Activated CD4-positive, alpha-beta T cell treated with anti-CD3 and anti-CD28 coated beads for 36 hours (primary cell): ENCODE results near the gene PCNX2. TPM values are rescaled to one million over a fixed set of nuclear protein-coding genes. Genes with fewer than 3 reads are reported as not detected.

Experiments used
- ATAC-seq: fragments of 200-7000 bp; cut with Tn5 transposase; one replicate; pipeline ENCODE4 v1.10.0; 2021; ENCODE audit warnings: mild to moderate bottlenecking, moderate library complexity
- CTCF ChIA-PET: fragments of 350-600 bp; sonication (Branson Sonifier 250); formaldehyde crosslinking; loops from one replicate; lab custom pipeline; 2021; ENCODE audit warnings: antibody characterized with exemption; lab: Charles Lee
- POLR2A ChIA-PET: fragments of 350-600 bp; sonication (Branson Sonifier 250); formaldehyde crosslinking; loops from one replicate; lab custom pipeline; 2021; ENCODE audit warnings: antibody characterized with exemption, inconsistent platforms; lab: Charles Lee
- DNase-seq: peaks from one replicate; pipeline ENCODE4 v3.0.0-alpha.2; 2020
- H3K27ac Mint-ChIP-seq: one replicate; pipeline ENCODE4 v1.8.0; 2021; ENCODE audit warnings: mixed read lengths
- H3K27me3 Mint-ChIP-seq: one replicate; pipeline ENCODE4 v1.8.0; 2021; ENCODE audit warnings: mixed read lengths
- H3K36me3 Mint-ChIP-seq: one replicate; pipeline ENCODE4 v1.8.0; 2021; ENCODE audit warnings: low read depth, mixed read lengths
- H3K4me1 Mint-ChIP-seq: one replicate; pipeline ENCODE4 v1.8.0; 2021; ENCODE audit warnings: mixed read lengths
- H3K4me3 Mint-ChIP-seq: one replicate; pipeline ENCODE4 v1.8.0; 2021; ENCODE audit warnings: mild to moderate bottlenecking, moderate library complexity, mixed read lengths
- H3K9me3 Mint-ChIP-seq: one replicate; pipeline ENCODE4 v1.8.0; 2021; ENCODE audit warnings: low read depth, mixed read lengths
- intact Hi-C, 2 experiments: fragments of 100-400 bp; cut with DNase I in 1 of 2; cut with micrococcal nuclease in 1 of 2; formaldehyde crosslinking; loops; one replicate each; pipeline versions ENCODE4 v1.14.2 to v1.15.1; 2022 to 2024; cut with DNase I, micrococcal nuclease
- total RNA-seq, 2 experiments: library from RNA; stranded (reverse); gene quantifications; one replicate each; pipeline ENCODE4 v1.2.3, GENCODE V29; 2021

PCNX2 gene
- total RNA-seq, 2 experiments from 2014 or later, result 14.7 to 18.1 TPM

DNA sequence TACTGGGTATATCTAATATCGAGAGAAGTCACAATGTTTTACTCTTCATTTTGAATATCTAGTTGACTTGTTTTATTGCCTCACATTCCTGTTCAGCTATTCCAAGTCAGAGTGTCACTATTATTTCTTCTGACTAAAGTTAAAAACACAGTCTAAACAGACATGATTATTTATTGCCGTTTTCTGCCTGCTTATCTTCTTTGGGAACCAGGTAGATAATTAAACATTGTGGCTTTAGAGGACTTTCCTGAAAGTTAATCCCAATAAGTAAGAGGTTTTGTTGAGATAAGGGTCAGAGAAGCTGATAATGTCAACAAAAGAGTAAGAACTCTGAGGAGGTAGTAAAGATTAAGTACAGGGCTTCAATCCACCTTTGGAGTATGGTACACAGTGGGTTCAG is 53.8 kb downstream of the PCNX2 start:
- ATAC-seq, result no peak
- Mint-ChIP-seq H3K9me3 (no peaks in the 10 kb centered on the region), H3K27ac (no peak overlapping the region), H3K4me3 (no peak overlapping the region), H3K27me3 (no peaks in the 10 kb centered on the region), H3K36me3 (peaks cover 7% of the 10 kb centered on the region), H3K4me1 (no peaks in the 10 kb centered on the region)
- DNase-seq, result no peak
- intact Hi-C loops, result loop anchor here (1.0 to 5.0 kb wide), 2 partner anchors 604 to 606 kb away; no protein-coding TSS in a partner anchor
- CTCF ChIA-PET, result no interaction called here
- POLR2A ChIA-PET, result no interaction called here

DNA sequence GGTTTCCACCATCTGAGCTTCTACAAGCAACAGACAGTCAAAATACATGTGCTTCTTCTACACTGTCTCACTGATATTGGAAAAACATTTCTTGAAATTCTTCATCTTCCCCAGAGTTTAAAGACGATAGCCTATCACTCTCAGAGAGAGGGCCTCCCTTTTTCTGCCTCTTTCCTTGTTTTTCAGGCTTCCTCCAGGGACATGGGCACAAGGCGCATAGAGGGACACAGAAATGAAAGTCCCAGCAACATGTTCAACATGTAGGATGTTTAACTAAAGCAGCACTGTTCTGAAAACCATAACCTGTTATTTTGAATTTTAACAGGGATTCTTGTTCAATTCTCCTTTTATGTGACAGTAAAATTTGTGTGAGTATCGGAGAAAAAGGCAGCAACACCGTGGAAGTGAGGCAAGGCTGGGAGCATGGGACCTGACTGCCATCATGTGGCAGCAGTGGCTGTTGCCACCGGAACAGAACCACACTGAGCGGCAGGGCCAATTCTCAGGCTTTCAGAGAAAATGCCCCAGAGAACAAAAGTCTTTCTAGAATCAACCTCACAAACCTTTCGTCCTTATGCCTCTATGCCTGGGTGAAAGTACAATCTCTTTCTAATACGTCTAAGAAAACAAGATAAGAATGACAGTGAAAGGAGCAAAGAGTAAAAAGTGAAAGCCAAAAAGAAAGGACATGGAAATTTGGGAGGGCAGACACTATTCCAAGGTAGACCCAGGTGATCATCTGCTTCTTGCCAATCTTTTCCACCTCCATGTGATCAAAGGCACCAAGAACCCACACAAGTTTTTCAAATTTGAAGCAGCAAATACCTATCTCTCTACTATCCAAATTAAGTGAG is 54.5 kb downstream of the PCNX2 start:
- POLR2A ChIA-PET, result no interaction called here
- Mint-ChIP-seq H3K27ac (no peak overlapping the region), H3K9me3 (no peaks in the 10 kb centered on the region), H3K36me3 (peaks cover 9% of the 10 kb centered on the region), H3K4me3 (no peak overlapping the region), H3K4me1 (no peaks in the 10 kb centered on the region), H3K27me3 (no peaks in the 10 kb centered on the region)
- peak; percentile 49 for ATAC-seq
- intact Hi-C loops, result loop anchor here (1.0 to 5.0 kb wide), 2 partner anchors 604 to 606 kb away; no protein-coding TSS in a partner anchor
- DNase-seq, result peak; percentile 56
- CTCF ChIA-PET, result no interaction called here

DNA sequence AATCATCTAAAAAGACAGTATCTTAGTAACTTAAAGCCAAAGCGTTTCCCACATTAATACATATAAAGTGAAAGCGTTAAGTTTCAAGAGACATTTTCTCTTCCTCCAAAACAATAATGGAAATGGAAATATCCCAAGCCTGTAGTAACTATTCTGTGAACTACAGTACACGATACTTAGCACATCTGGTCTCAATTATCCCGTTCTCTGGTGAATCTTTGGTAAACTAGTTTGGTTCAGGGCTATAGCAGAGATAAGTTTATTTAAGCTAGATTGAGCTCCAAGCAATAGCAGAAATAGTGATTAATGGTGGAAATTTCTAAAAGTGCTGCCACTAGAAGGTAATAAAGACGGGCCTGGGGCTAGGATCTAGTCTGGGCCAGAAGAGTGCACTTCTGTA is 55.2 kb downstream of the PCNX2 start:
- no peak for ATAC-seq
- no peaks in the 10 kb centered on the region for H3K4me1 Mint-ChIP-seq
- CTCF ChIA-PET, result interaction anchor here (0.6 kb wide), 1 partner anchor 26 kb away, joined by 4 read pairs; no protein-coding TSS in a partner anchor

DNA sequence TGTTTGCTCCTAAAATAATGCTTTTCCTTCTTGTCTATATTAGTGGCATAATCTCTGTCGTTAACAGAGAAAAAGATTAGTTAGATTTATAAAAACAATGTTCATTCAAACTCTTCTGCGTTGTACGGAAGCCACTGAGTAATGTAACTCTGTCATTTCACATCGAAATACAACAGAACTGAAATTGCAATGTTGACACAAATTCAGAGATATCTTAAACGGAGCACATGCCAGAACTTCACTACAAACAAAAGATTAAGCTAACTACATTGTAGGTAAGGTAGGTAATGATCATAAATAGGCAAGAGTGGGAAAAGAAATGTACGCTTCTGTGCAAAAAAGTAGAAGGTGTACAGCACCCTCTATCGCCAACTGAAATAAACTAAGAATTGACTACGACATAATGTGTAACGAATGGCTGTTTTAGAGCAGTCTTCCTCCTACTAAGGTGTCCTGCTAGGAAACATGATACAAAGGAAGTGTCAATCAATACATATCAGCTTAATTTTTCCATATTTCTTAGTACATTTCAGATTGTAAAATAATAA is 56.6 kb downstream of the PCNX2 start:
- Mint-ChIP-seq H3K9me3 (no peaks in the 10 kb centered on the region), H3K4me1 (no peaks in the 10 kb centered on the region), H3K27me3 (no peaks in the 10 kb centered on the region), H3K36me3 (peaks cover 16% of the 10 kb centered on the region), H3K4me3 (no peak overlapping the region), H3K27ac (no peak overlapping the region)
- POLR2A ChIA-PET, result no interaction called here
- CTCF ChIA-PET, result no interaction called here
- DNase-seq, result no peak
- no peak for ATAC-seq
- intact Hi-C loops, result no loop called here

More for the DNA sequence above, 55.2 kb downstream of the PCNX2 start:
- Mint-ChIP-seq H3K4me3 (no peak overlapping the region), H3K27ac (no peak overlapping the region), H3K36me3 (peaks cover 14% of the 10 kb centered on the region), H3K27me3 (no peaks in the 10 kb centered on the region), H3K9me3 (no peaks in the 10 kb centered on the region)
- intact Hi-C loops, result loop anchor here in 1 of 2 experiments (5.0 kb wide), 1 partner anchor 603 kb away; no protein-coding TSS in a partner anchor
- POLR2A ChIA-PET, result no interaction called here
- no peak for DNase-seq

DNA sequence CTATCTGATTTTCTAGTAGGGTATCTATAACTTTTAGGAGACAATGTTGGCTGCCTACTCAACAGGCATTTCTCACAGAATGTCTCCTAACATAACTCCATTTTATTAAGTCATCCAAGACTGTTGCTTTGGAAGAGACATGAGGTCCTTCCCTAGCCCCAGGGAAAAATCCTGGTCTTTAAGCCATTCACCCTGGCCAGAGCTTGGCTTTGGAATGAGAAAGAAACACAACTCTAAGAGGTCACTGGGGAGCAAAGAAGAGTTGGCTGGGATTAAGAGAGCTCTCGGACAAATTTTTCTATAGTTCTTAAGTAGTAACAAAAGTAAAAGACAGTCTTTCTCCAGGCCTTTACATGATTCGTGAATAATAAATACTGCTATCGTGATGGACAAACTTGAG is 57.9 kb downstream of the PCNX2 start:
- Mint-ChIP-seq H3K4me1 (no peaks in the 10 kb centered on the region), H3K27ac (no peak overlapping the region), H3K27me3 (no peaks in the 10 kb centered on the region), H3K4me3 (no peak overlapping the region), H3K9me3 (no peaks in the 10 kb centered on the region), H3K36me3 (peaks cover 16% of the 10 kb centered on the region)
- intact Hi-C loops, result no loop called here
- no peak for ATAC-seq
- DNase-seq, result no peak
- POLR2A ChIA-PET, result no interaction called here
- CTCF ChIA-PET, result no interaction called here

DNA sequence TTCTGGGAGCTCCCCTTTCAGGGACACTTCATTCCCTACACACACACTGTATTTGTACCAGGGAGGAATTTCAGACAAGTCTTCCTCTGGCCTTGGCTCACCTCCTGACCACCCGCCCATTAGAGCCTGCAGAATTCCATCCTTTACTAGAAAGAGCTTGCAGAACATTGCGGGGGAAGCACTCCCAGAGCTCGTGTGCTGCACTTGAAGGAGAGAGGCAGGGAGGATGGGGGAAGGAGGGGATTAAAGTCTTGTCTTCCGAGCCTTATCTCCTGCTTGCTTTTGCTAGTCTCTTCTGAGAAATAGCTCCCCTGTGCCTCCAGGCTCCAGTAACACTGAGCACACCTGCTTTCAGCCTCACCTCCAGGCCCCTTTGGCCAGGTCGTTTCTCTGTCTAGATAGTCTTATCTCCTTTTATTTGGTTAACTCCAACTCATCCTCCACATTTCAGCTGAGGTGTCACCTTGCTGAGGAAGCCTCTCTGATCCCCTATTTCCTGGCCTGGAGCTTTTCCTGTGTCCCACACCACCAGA is 62.0 kb downstream of the PCNX2 start:
- intact Hi-C loops, result no loop called here
- H3K9me3 Mint-ChIP-seq, result no peaks in the 10 kb centered on the region
- H3K4me1 Mint-ChIP-seq, result no peaks in the 10 kb centered on the region
- H3K27me3 Mint-ChIP-seq, result no peaks in the 10 kb centered on the region
- H3K27ac Mint-ChIP-seq, result no peak overlapping the region
- no peak for ATAC-seq
- ChIA-PET CTCF (no interaction called here), POLR2A (no interaction called here)
- DNase-seq, result no peak
- no peak overlapping the region for H3K4me3 Mint-ChIP-seq
- peaks cover 26% of the 10 kb centered on the region for H3K36me3 Mint-ChIP-seq

DNA sequence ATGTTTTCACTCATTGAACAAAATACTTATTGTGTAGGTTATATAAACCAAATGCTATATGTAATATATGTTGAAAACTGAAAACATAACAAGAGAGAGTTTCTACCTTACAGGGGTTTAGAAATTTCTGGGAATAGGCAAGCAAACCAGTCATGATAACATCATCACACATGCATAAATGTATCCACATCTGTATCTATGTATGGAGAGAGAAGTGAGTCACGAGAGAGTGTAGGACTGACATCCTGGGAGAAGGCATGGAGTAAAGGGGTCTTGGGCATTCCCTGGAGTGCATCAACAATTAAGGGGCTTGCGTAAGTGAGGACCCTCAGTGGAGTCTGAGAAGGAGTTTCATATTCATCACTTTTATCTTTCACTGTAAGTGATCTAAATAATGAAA is 65.5 kb downstream of the PCNX2 start:
- H3K4me1 Mint-ChIP-seq, result no peaks in the 10 kb centered on the region
- DNase-seq (no peak), ATAC-seq (no peak)
- POLR2A ChIA-PET, result no interaction called here
- CTCF ChIA-PET, result interaction anchor here (0.8 kb wide), 1 partner anchor 1408 kb away, joined by 3 read pairs; no protein-coding TSS in a partner anchor
- no peak overlapping the region for H3K4me3 Mint-ChIP-seq
- no peaks in the 10 kb centered on the region for H3K9me3 Mint-ChIP-seq
- peaks cover 25% of the 10 kb centered on the region for H3K36me3 Mint-ChIP-seq
- H3K27me3 Mint-ChIP-seq, result no peaks in the 10 kb centered on the region
- H3K27ac Mint-ChIP-seq, result no peak overlapping the region
- intact Hi-C loops, result no loop called here

DNA sequence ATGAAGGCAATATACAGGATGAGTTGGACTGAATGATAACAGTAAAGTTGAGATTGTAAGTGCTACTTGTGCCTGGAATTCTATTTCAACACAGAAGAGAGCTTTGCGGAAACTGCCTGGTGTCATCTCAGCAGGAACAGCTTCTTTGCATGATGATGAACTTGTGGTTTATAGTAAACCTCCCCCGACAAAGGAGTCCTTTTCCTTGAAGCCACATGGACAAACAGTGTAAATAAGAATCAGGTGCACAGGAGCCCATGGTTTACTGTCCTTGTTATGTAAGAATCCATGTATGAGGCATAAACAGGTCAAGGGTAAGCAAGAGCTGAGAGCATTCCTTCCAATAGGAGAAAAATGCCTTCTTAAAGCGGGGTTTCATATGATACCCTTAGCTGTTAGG is 66.2 kb downstream of the PCNX2 start:
- intact Hi-C loops, result no loop called here
- ChIA-PET POLR2A (no interaction called here), CTCF (no interaction called here)
- DNase-seq, result no peak
- no peak overlapping the region for H3K4me3 Mint-ChIP-seq
- H3K27me3 Mint-ChIP-seq, result no peaks in the 10 kb centered on the region
- no peak for ATAC-seq
- no peaks in the 10 kb centered on the region for H3K9me3 Mint-ChIP-seq
- H3K27ac Mint-ChIP-seq, result no peak overlapping the region
- H3K4me1 Mint-ChIP-seq, result no peaks in the 10 kb centered on the region
- H3K36me3 Mint-ChIP-seq, result peaks cover 23% of the 10 kb centered on the region

DNA sequence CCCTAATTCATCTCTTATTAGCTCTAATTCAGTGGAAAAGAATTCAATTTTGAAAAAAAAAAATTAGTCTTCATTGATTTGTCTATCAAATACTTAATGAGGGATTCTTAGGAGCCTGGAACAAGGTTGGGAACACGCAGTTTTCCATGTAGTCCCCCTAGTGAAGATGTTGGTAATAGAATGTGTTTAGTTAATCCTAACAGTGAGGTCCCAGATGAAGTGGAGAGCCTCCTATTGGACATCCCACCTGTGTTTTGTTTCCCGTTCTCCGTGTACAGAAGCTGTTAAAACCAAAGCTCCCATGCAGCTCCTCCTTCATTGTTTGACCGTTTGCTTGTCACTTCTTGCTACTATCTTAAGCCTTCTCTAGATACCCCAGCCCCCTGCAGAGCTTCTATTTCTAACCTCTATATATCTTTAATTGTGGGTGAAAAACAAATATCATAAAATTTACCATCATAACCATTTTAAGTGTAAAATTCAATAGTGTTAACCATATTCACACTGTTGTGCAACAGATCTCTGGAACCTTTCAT is 67.5 kb downstream of the PCNX2 start:
- H3K4me3 Mint-ChIP-seq, result no peak overlapping the region
- ChIA-PET CTCF (interaction anchor here (1.4 kb wide), 1 partner anchor 19 kb away, joined by 3 read pairs; no protein-coding TSS in a partner anchor), POLR2A (interaction anchor here (0.6 kb wide), 1 partner anchor 49 kb away, joined by 3 read pairs; no protein-coding TSS in a partner anchor)
- no peak for ATAC-seq
- no peaks in the 10 kb centered on the region for H3K27me3 Mint-ChIP-seq
- intact Hi-C loops, result no loop called here
- H3K4me1 Mint-ChIP-seq, result no peaks in the 10 kb centered on the region
- DNase-seq, result no peak
- no peak overlapping the region for H3K27ac Mint-ChIP-seq
- H3K36me3 Mint-ChIP-seq, result peaks cover 22% of the 10 kb centered on the region
- no peaks in the 10 kb centered on the region for H3K9me3 Mint-ChIP-seq

DNA sequence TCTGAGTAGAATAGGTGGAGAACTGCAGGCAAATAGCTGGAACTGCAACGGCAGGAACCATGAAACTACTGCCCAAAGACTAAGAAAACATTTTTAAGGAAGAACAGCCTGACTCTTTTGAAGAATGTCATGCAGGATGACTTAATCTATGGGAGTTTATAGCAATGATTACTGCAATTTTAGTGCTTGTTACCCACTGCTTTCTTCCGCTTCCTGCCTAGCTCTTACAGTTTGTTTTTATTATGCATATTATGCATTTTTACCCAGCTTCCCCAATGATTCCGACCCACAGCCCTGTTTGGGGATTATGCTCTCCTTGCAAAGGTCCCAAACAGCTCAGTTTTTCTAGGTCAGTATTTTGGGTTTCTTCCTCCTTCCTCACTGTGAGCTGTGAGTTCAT is 71.2 kb downstream of the PCNX2 start:
- Mint-ChIP-seq H3K4me3 (no peak overlapping the region), H3K27me3 (no peaks in the 10 kb centered on the region), H3K36me3 (peaks cover 25% of the 10 kb centered on the region), H3K4me1 (no peaks in the 10 kb centered on the region), H3K27ac (no peak overlapping the region), H3K9me3 (no peaks in the 10 kb centered on the region)
- ATAC-seq (no peak), DNase-seq (no peak)
- POLR2A ChIA-PET, result no interaction called here
- CTCF ChIA-PET, result no interaction called here
- intact Hi-C loops, result no loop called here

DNA sequence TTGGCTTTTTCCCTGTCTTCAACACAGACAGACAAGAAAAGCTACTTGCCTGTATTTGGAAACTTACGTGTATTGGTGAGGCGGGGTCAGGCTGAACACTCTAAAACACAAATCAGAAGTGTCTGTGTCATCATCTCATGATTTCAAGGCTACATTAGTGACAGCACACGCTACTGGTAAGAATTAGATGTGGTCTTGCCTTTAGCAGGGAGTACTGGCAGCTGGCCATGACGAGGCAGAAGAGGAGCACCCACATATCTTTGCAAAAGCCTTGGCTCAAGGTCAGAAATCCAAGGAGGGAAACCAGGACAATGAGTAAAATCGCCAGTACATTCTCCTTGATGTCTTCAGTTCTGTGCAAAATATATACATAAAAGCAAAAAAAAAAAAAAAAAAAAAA is 77.7 kb downstream of the PCNX2 start:
- no peaks in the 10 kb centered on the region for H3K9me3 Mint-ChIP-seq
- H3K4me3 Mint-ChIP-seq, result no peak overlapping the region
- no peak for ATAC-seq
- DNase-seq, result no peak
- no peak overlapping the region for H3K27ac Mint-ChIP-seq
- no peaks in the 10 kb centered on the region for H3K27me3 Mint-ChIP-seq
- H3K4me1 Mint-ChIP-seq, result no peaks in the 10 kb centered on the region
- intact Hi-C loops, result no loop called here
- H3K36me3 Mint-ChIP-seq, result peaks cover 14% of the 10 kb centered on the region
- CTCF ChIA-PET, result no interaction called here
- POLR2A ChIA-PET, result no interaction called here
